SU-DHL-6 (cell line): ENCODE data around the gene TADA3.
A peak's percentile ranks its signal among the peaks of the same experiment; 100 is the strongest.

ENCODE experiments used
- H2AFZ ChIP-seq: fragments of 200-600 bp; sonication (generic); 2 replicates; pipeline ENCODE4 v1.6.1; 2014; ENCODE audit warnings: low read depth, mild to moderate bottlenecking, moderate library complexity, mixed read lengths, antibody characterized with exemption, low read length; ENCODE audit not compliant: severe bottlenecking
- H3F3A ChIP-seq: fragments of 200-600 bp; shearing (Covaris generic); 2 replicates; pipeline ENCODE4 v1.6.0; 2016; ENCODE audit warnings: antibody characterized with exemption, mild to moderate bottlenecking; ENCODE audit not compliant: insufficient read depth
- H3K27ac ChIP-seq: fragments of 200-600 bp; sonication (generic); 2 replicates; pipeline ENCODE4 v1.5.1; 2016; ENCODE audit warnings: low read depth, mild to moderate bottlenecking, low read length, moderate library complexity, mixed read lengths
- H3K27me3 ChIP-seq: fragments of 200-600 bp; sonication (generic), shearing (Covaris generic); 2 replicates; pipeline ENCODE4 v1.6.0; 2014; ENCODE audit warnings: mild to moderate bottlenecking, low read length
- H3K36me3 ChIP-seq: fragments of 200-600 bp; sonication (generic); 2 replicates; pipeline ENCODE4 v1.6.1; 2014; ENCODE audit warnings: mild to moderate bottlenecking, low read length, mixed read lengths
- H3K4me2 ChIP-seq: fragments of 300-600, 200-600 bp; shearing (Covaris generic), sonication (generic); 2 replicates; pipeline ENCODE4 v1.6.0; 2014; ENCODE audit warnings: low read length, low read depth, mild to moderate bottlenecking; ENCODE audit not compliant: poor library complexity, severe bottlenecking
- H3K4me3 ChIP-seq: fragments of 200-600 bp; sonication (generic); 2 replicates; pipeline ENCODE4 v1.5.1; 2014; ENCODE audit warnings: antibody characterized with exemption, low read length, mild to moderate bottlenecking, mixed read lengths; ENCODE audit not compliant: insufficient read depth, poor library complexity, severe bottlenecking
- H3K79me2 ChIP-seq: fragments of 200-600 bp; sonication (generic); 2 replicates; pipeline ENCODE4 v1.6.1; 2014; ENCODE audit warnings: mild to moderate bottlenecking, low read length, moderate library complexity; ENCODE audit not compliant: insufficient read depth
- H3K9ac ChIP-seq: fragments of 200-600 bp; sonication (generic); 2 replicates; pipeline ENCODE4 v1.7.0; 2014; ENCODE audit warnings: mild to moderate bottlenecking, low read length
- H3K9me2 ChIP-seq: fragments of 200-600 bp; sonication (generic); replicated peaks from 2 replicates; pipeline ENCODE4 v1.6.1; 2014; ENCODE audit warnings: low read length; ENCODE audit not compliant: insufficient read depth
- H3K9me3 ChIP-seq: fragments of 200-600 bp; sonication (generic); 2 replicates; pipeline ENCODE4 v1.6.1; 2014; ENCODE audit warnings: low read length, mixed read lengths; ENCODE audit not compliant: insufficient read depth
- H4K20me1 ChIP-seq: fragments of 200-600 bp; sonication (generic); 2 replicates; pipeline ENCODE4 v1.6.1; 2014; ENCODE audit warnings: low read depth, mild to moderate bottlenecking, antibody characterized with exemption, low read length, moderate library complexity, mixed read lengths
- CTCF ChIP-seq: fragments of 200-600 bp; sonication (generic); IDR thresholded peaks from one replicate; pipeline ENCODE4 v1.5.1; 2017; ENCODE audit warnings: antibody characterized with exemption, mild to moderate bottlenecking, low read length, moderate library complexity; ENCODE audit not compliant: insufficient read depth, poor library complexity, severe bottlenecking
- EZH2phosphoT487 ChIP-seq: fragments of 200-600 bp; sonication (generic), shearing (Covaris generic); conservative IDR thresholded peaks from 2 replicates; pipeline ENCODE4 v1.6.1; 2018; ENCODE audit warnings: mild to moderate bottlenecking, antibody characterized with exemption, low read length, moderate library complexity, mixed read lengths

TADA3 gene

GRCh38 chr3:9739181-9739580 lies 53.1 kb downstream of the TADA3 start:
- Histone ChIP-seq H3K4me3 (no peak overlapping the region), H3K79me2 (peaks cover 8% of the 10 kb centered on the region; the same call in 1 of the 2 replicates), H3K9me3 (no peaks in the 10 kb centered on the region), H3K9ac (no peak overlapping the region), H3K9me2 (no peaks in the 10 kb centered on the region), H2AFZ (no peak overlapping the region), H3K36me3 (0 out of 2 replicates have a peak, but pooled peaks cover 6% of the 10 kb centered on the region), H3K27me3 (no peaks in the 10 kb centered on the region), H4K20me1 (no peaks in the 10 kb centered on the region), H3K4me2 (no peak overlapping the region), H3K27ac (no peak overlapping the region), H3F3A (no peaks in the 10 kb centered on the region)
- TF ChIP-seq CTCF, result no peak
- no peak for TF ChIP-seq EZH2phosphoT487

GRCh38 chr3:9736831-9737230 lies 55.4 kb downstream of the TADA3 start:
- Histone ChIP-seq H3K36me3 (0 out of 2 replicates have a peak, but pooled peaks cover 6% of the 10 kb centered on the region), H4K20me1 (no peaks in the 10 kb centered on the region; the same call in 1 of the 2 replicates), H3K79me2 (peaks cover 32% of the 10 kb centered on the region)

GRCh38 chr3:9732740-9733115 lies 59.5 kb downstream of the TADA3 start:
- Histone ChIP-seq H3K9me3 (no peaks in the 10 kb centered on the region), H2AFZ (no peak overlapping the region), H3K4me3 (peak overlapping the region; percentile 86), H3K36me3 (0 out of 2 replicates have a peak, but pooled peaks cover 6% of the 10 kb centered on the region), H3K9ac (peak overlapping the region; percentile 97), H3K9me2 (no peaks in the 10 kb centered on the region), H4K20me1 (no peaks in the 10 kb centered on the region; the same call in 1 of the 2 replicates), H3K4me2 (peak overlapping the region; percentile 97), H3K79me2 (peaks cover 34% of the 10 kb centered on the region), H3K27ac (no peak overlapping the region; the same call in 1 of the 2 replicates), H3F3A (0 out of 2 replicates have a peak, but pooled peaks cover 2% of the 10 kb centered on the region), H3K27me3 (no peaks in the 10 kb centered on the region)
- TF ChIP-seq EZH2phosphoT487, result no peak
- no peak for TF ChIP-seq CTCF

More at GRCh38 chr3:9736831-9737230, 55.4 kb downstream of the TADA3 start:
- no peak overlapping the region for H3K9ac ChIP-seq
- no peak overlapping the region for H3K4me3 ChIP-seq
- no peaks in the 10 kb centered on the region for H3K9me2 ChIP-seq
- H3K27me3 ChIP-seq, result no peaks in the 10 kb centered on the region
- no peak for TF ChIP-seq CTCF
- no peak for TF ChIP-seq EZH2phosphoT487
- no peak overlapping the region for H3K4me2 ChIP-seq
- H2AFZ ChIP-seq, result no peak overlapping the region
- H3F3A ChIP-seq, result no peaks in the 10 kb centered on the region
- no peak overlapping the region for H3K27ac ChIP-seq
- H3K9me3 ChIP-seq, result no peaks in the 10 kb centered on the region
